ENCODE data around the gene TGM3.

GRCh38 chr20:2357114-2357513, 61.3 kb downstream of the TGM3 start:
- TF ChIP-seq ZNF232 (CRISPR knock-in tag; IDR thresholded peaks at IDR 0.05) (no peak), E2F4 (CRISPR knock-in tag; IDR thresholded peaks at IDR 0.05; ENCODE audit: borderline replicate concordance, low read depth) (no peak), CTCF (IDR thresholded peaks at IDR 0.05) (no peak), FOXJ3 (CRISPR knock-in tag; IDR thresholded peaks at IDR 0.05; ENCODE audit: borderline replicate concordance) (no peak), STAT6 (CRISPR knock-in tag; conservative IDR thresholded peaks at IDR 0.05; ENCODE audit: low read depth) (no peak), SP1 (CRISPR knock-in tag; conservative IDR thresholded peaks at IDR 0.05) (no peak), CREB1 (CRISPR knock-in tag; IDR thresholded peaks at IDR 0.05) (no peak), NFYB (CRISPR knock-in tag; conservative IDR thresholded peaks at IDR 0.05; ENCODE audit: low read depth) (no peak), PRDM15 (CRISPR knock-in tag; IDR thresholded peaks at IDR 0.05) (no peak)
